NT2/D1 (cell line): Measurements from ENCODE around the gene OSBPL2.

Experiments used
- SUZ12 ChIP-seq: IDR thresholded peaks from 2 replicates; pipeline ENCODE4 v1.6.1; 2011; ENCODE audit not compliant: insufficient read length, insufficient read depth; ENCODE audit errors: extremely low read depth
- YY1 ChIP-seq: IDR thresholded peaks from 2 replicates; pipeline ENCODE4 v1.6.1; 2011; ENCODE audit not compliant: insufficient read length, insufficient read depth
- ZNF274 ChIP-seq: IDR thresholded peaks from 2 replicates; pipeline ENCODE4 v1.6.1; 2011; ENCODE audit warnings: mild to moderate bottlenecking, low read depth, low read length

- no peak for TF ChIP-seq SUZ12
- TF ChIP-seq ZNF274: no peak
- TF ChIP-seq YY1: no peak
Measured at GRCh38 chr20:62245911-62246280, 7.6 kb downstream of the OSBPL2 start.
